NB4 (cell line): ENCODE measurements around the gene ZCCHC14.

ENCODE experiments used
- DNase-seq: peaks from one replicate; pipeline ENCODE4 v3.0.0; 2010; ENCODE audit warnings: low read depth
- H3K4me3 ChIP-seq: one replicate; pipeline ENCODE4 v1.5.1; 2011; ENCODE audit warnings: mild to moderate bottlenecking, low read depth, low read length, moderate library complexity
- CTCF ChIP-seq: IDR thresholded peaks from one replicate; pipeline ENCODE4 v1.5.1; 2012; ENCODE audit warnings: low read depth, low read length
- MAX ChIP-seq: IDR thresholded peaks from 2 replicates; pipeline ENCODE4 v1.6.1; 2011; ENCODE audit warnings: low read depth, low read length
- MYC ChIP-seq: IDR thresholded peaks from 2 replicates; pipeline ENCODE4 v1.6.1; 2011; ENCODE audit warnings: low read depth, low read length
- POLR2A ChIP-seq: IDR thresholded peaks from 2 replicates; pipeline ENCODE4 v1.6.1; 2011; ENCODE audit warnings: mild to moderate bottlenecking; ENCODE audit not compliant: insufficient read length; ENCODE audit errors: extremely low read depth

The ZCCHC14 gene

GRCh38 chr16:87468550-87468949, 24.3 kb downstream of the ZCCHC14 start:
- no peak overlapping the region for H3K4me3 ChIP-seq
- TF ChIP-seq CTCF, result no peak
- no peak for TF ChIP-seq MAX
- TF ChIP-seq POLR2A, result no peak
- no peak for TF ChIP-seq MYC
- no peak for DNase-seq

- TF ChIP-seq CTCF (no peak), MAX (no peak), MYC (no peak)
- DNase-seq, result no peak
Observed at GRCh38 chr16:87466975-87467501, 25.8 kb downstream of the ZCCHC14 start.

GRCh38 chr16:87465879-87466278, 26.9 kb downstream of the ZCCHC14 start:
- DNase-seq, result no peak
- TF ChIP-seq CTCF (no peak), MYC (no peak), MAX (no peak), POLR2A (no peak)
- H3K4me3 ChIP-seq, result no peak overlapping the region

More at GRCh38 chr16:87466975-87467501, 25.8 kb downstream of the ZCCHC14 start:
- no peak overlapping the region for H3K4me3 ChIP-seq

- TF ChIP-seq POLR2A, result no peak
- no peak for TF ChIP-seq CTCF
- TF ChIP-seq MAX, result no peak; the same call in 1 of the 2 replicates
- no peak for TF ChIP-seq MYC
- DNase-seq, result peak; percentile 83
- no peak overlapping the region for H3K4me3 ChIP-seq
Observed at GRCh38 chr16:87465306-87465705, 27.5 kb downstream of the ZCCHC14 start.

- DNase-seq, result peak; percentile 88
- TF ChIP-seq MYC, result no peak
- peak; percentile 65; the same call in 1 of the 2 replicates for TF ChIP-seq MAX
- no peak for TF ChIP-seq POLR2A
- H3K4me3 ChIP-seq, result peak overlapping the region; percentile 43
Observed at GRCh38 chr16:87464691-87465300, 28.0 kb downstream of the ZCCHC14 start.

- DNase-seq, result peak; percentile 83
- peak overlapping the region; percentile 43 for H3K4me3 ChIP-seq
- TF ChIP-seq POLR2A (no peak), CTCF (no peak), MAX (no peak), MYC (no peak)
Observed at GRCh38 chr16:87463722-87464690, 28.8 kb downstream of the ZCCHC14 start.
